ENCODE data around the gene APOBEC3A. TPM values are rescaled to one million over a fixed set of nuclear protein-coding genes. Genes with fewer than 3 reads are reported as not detected.

APOBEC3A gene
- not detected in 2 replicates for total RNA-seq (2012; rRNA removed)

DNA sequence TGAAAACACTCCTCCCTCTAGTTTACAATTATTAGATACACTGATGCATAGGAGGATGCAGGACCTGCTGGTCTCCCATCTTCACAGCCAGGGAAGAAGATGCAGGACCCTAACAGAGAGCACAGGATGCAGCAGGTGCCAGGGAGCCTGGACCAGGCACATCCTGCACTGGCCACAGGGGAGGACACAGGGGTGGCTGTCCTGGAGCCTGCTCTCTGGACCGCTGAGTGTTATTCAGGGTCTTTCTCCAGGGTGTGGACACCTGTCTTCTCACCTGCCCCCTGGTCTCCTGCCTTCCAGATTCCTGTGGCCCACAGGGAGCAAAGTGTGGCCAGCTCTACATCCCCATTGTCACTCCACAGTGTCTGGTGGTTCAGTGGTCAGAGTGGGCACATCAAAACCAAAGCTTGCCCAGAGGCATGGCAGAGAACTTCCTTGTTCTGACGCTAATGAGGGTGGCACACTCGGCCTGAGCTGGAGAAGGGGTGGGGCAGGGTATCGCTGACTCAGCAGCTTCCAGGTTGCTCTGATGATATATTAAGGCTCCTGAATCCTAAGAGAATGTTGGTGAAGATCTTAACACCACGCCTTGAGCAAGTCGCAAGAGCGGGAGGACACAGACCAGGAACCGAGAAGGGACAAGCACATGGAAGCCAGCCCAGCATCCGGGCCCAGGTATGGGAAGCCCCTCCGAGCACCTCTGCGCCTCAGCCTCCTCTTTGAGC, at the start of gene APOBEC3A:
APOBEC3A (plus strand) TSS at position 564 of the 725 bp plus-strand sequence; CDS start at position 647, 83 bp downstream.
- no peak within 1 kb of the TSS for H3K4me2 ChIP-seq (ENCODE audit: low read length)
- no peaks in the 10 kb centered on the region for H3K4me1 ChIP-seq (ENCODE audit: control insufficient read depth, insufficient read depth, low read length)
- no peaks in the 10 kb centered on the region for H3K36me3 ChIP-seq (ENCODE audit: insufficient read depth, low read length)
- no peak within 1 kb of the TSS for H3K9ac ChIP-seq (ENCODE audit: low read depth, low read length)
- no peaks in the 10 kb centered on the region for H3K9me3 ChIP-seq (replicated peaks; ENCODE audit: low read length)
- peaks cover 64% of the 10 kb centered on the region for H3K27me3 ChIP-seq (ENCODE audit: control insufficient read depth, insufficient read depth, low read length)
- H3K4me3 ChIP-seq (ENCODE audit: low read length), result no peak within 1 kb of the TSS

DNA sequence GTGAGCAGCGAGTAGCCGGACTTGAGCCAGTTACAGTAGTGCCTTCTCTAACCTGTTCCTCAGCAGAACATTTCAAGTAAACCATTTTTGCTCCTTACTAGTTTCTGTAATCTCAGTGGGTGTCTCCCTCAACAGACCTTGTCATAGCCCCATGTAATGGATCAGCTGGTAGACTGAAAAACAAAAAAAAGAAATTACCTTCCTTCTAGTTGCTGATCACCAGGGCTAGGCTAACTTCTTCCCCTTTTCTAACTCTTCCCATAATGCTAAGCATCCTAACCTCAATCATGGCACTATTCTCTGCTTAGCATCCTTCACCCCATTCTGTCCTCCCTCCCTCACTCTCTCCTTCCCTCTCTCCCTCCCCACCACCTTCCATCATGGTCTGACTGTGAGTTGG, 49.6 kb upstream of the APOBEC3A start:
- Histone ChIP-seq H3K9me3 (replicated peaks; ENCODE audit: low read length) (no peaks in the 10 kb centered on the region), H3K4me1 (ENCODE audit: control insufficient read depth, insufficient read depth, low read length) (no peaks in the 10 kb centered on the region)

DNA sequence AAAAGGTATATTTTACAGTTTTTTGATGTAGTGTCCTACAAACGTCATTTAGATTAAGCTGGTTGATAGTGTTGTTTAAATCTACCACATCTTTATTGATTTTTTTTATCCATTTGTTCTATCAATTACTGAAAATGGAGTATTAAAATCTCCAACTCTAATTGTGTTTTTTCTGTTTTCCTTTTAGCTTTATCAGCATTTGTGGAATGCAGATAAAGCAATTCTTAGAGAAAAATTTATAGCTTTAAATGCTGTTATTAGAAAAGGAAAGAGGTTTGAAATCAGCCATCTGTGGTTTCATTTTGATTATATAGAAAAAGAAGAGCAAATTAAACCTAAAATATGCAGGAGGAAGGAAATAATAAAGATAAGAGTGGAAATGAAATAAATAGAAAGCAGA, 46.0 kb upstream of the APOBEC3A start:
- Histone ChIP-seq H3K4me2 (ENCODE audit: low read length) (no peak overlapping the region), H3K4me1 (ENCODE audit: control insufficient read depth, insufficient read depth, low read length) (no peaks in the 10 kb centered on the region), H3K36me3 (ENCODE audit: insufficient read depth, low read length) (no peaks in the 10 kb centered on the region), H3K9ac (ENCODE audit: low read depth, low read length) (no peak overlapping the region), H3K27me3 (ENCODE audit: control insufficient read depth, insufficient read depth, low read length) (peaks cover 51% of the 10 kb centered on the region), H3K9me3 (replicated peaks; ENCODE audit: low read length) (no peaks in the 10 kb centered on the region), H3K4me3 (ENCODE audit: low read length) (no peak overlapping the region)

More for the DNA sequence above, 49.6 kb upstream of the APOBEC3A start:
- Histone ChIP-seq H3K9ac (ENCODE audit: low read depth, low read length) (no peak overlapping the region), H3K4me3 (ENCODE audit: low read length) (no peak overlapping the region), H3K4me2 (ENCODE audit: low read length) (no peak overlapping the region), H3K36me3 (ENCODE audit: insufficient read depth, low read length) (no peaks in the 10 kb centered on the region), H3K27me3 (ENCODE audit: control insufficient read depth, insufficient read depth, low read length) (peaks cover 36% of the 10 kb centered on the region)

DNA sequence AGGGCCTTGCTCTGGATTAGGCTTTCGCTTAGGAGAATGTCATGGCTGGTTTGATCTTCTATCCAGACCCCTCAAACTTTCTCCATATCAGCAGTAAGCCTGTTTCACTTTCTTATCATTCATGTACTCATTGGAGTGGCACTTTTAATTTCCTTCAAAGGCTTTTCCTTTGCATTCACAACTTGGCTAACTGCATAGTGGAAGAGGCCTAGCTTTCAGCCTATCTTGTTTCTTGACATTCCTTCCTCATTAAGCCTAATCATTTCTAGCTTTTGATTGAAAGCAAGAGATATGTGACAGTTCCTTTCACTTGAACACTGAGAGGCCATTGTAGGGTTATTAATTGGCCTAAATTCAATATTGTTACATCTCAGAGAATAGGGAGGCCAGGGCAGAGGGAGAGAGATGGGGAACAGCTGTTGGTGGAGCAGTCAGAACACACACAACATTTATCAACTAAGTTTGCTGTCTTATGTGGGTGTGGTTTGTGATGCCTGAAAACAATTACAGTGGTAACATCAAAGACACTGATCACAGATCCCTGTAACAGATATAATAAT, 37.7 kb upstream of the APOBEC3A start:
- no peaks in the 10 kb centered on the region for H3K36me3 ChIP-seq (ENCODE audit: insufficient read depth, low read length)
- no peaks in the 10 kb centered on the region for H3K9me3 ChIP-seq (replicated peaks; ENCODE audit: low read length)
- peaks cover 55% of the 10 kb centered on the region for H3K27me3 ChIP-seq (ENCODE audit: control insufficient read depth, insufficient read depth, low read length)
- no peak overlapping the region for H3K4me2 ChIP-seq (ENCODE audit: low read length)
- no peak overlapping the region for H3K9ac ChIP-seq (ENCODE audit: low read depth, low read length)
- peaks cover 12% of the 10 kb centered on the region for H3K4me1 ChIP-seq (ENCODE audit: control insufficient read depth, insufficient read depth, low read length)
- no peak overlapping the region for H3K4me3 ChIP-seq (ENCODE audit: low read length)

DNA sequence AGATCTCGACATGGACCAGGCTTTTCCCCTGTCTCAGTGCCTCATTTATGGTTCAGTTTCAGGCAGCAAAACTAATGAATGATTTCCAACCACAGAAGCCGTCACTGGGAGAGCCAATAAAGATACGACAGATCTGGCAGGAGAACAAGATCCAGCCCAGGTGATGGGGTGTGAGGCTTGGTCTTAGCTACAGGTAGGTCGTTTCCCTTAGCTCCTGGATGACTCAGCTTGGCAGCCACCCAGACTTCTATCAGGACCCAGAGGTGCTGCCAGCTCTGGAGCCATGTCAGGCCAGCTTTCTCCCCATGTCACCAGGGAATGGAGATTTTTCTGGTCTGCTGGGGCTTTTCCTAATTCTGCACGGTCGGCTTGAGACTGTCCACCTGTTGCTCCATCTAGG, 36.3 kb upstream of the APOBEC3A start:
- Histone ChIP-seq H3K9ac (ENCODE audit: low read depth, low read length) (no peak overlapping the region), H3K4me3 (ENCODE audit: low read length) (no peak overlapping the region), H3K9me3 (replicated peaks; ENCODE audit: low read length) (no peaks in the 10 kb centered on the region), H3K36me3 (ENCODE audit: insufficient read depth, low read length) (no peaks in the 10 kb centered on the region), H3K4me1 (ENCODE audit: control insufficient read depth, insufficient read depth, low read length) (peaks cover 27% of the 10 kb centered on the region), H3K4me2 (ENCODE audit: low read length) (no peak overlapping the region), H3K27me3 (ENCODE audit: control insufficient read depth, insufficient read depth, low read length) (peaks cover 47% of the 10 kb centered on the region)

DNA sequence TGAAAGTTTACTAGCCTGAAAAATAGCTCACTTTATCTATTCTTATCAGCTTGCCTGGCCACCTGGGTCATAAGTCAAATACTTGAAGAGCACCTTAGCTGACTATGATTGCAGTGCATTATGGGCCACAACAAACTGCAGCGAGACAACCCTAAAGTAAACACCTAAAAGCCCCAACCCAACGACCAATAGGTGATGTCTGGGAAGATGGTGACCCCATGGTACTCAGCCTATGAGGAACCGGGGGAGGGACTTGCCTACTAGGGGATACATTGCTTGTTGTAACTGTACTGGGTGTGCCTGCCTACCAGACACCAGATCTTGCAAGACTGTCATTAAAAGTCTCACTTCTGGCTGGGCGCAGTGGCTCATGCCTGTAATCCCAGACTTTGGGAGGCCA, 35.6 kb upstream of the APOBEC3A start:
- Histone ChIP-seq H3K4me1 (ENCODE audit: control insufficient read depth, insufficient read depth, low read length) (peaks cover 27% of the 10 kb centered on the region), H3K27me3 (ENCODE audit: control insufficient read depth, insufficient read depth, low read length) (peaks cover 40% of the 10 kb centered on the region), H3K4me2 (ENCODE audit: low read length) (no peak overlapping the region), H3K36me3 (ENCODE audit: insufficient read depth, low read length) (no peaks in the 10 kb centered on the region), H3K9ac (ENCODE audit: low read depth, low read length) (no peak overlapping the region), H3K4me3 (ENCODE audit: low read length) (no peak overlapping the region), H3K9me3 (replicated peaks; ENCODE audit: low read length) (no peaks in the 10 kb centered on the region)

DNA sequence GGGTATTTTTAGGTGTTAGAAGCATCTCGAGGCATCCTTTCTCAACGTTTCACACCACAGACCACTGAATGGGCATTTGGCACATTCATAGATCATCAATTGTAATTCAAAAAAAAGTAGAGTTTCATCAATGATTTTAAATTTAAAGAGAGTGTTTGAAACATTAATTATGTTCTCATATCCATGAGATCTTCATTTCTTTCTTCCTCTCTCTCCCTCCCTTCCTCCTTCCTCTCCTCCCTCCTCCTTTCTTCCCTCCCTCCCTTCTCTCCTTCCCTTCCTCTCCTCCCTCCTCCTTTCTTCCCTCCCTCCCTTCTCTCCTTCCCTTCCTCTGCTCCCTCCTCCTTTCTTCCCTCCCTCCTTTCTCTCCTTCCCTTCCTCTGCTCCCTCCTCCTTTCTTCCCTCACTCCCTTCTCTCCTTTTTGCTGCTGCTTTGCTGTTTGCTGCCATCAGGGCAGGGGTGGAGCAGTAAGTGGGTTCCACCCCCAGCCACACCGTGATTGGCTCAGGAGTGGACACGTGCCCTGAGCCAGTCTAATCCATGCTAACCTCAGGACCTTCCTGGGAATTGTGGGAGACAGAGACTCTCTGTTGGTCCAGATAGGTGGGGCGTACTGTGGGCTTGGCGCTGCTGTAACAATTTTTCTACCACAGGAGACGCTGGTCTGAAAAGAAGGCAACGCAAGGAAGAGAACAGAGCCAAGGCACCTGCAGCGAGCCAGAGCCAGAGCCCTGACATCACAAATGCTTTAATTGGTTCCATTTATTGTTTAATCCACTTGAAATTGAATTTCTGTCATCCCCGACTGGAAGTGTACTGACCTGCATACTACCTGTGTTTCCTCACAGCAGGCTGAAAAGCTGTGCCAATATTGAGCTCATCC, 33.7 kb upstream of the APOBEC3A start:
- Histone ChIP-seq H3K9ac (ENCODE audit: low read depth, low read length) (no peak overlapping the region), H3K27me3 (ENCODE audit: control insufficient read depth, insufficient read depth, low read length) (peaks cover 40% of the 10 kb centered on the region), H3K9me3 (replicated peaks; ENCODE audit: low read length) (no peaks in the 10 kb centered on the region), H3K36me3 (ENCODE audit: insufficient read depth, low read length) (no peaks in the 10 kb centered on the region), H3K4me2 (ENCODE audit: low read length) (peak overlapping the region; percentile 78), H3K4me3 (ENCODE audit: low read length) (peak overlapping the region; percentile 55), H3K4me1 (ENCODE audit: control insufficient read depth, insufficient read depth, low read length) (peaks cover 31% of the 10 kb centered on the region)

DNA sequence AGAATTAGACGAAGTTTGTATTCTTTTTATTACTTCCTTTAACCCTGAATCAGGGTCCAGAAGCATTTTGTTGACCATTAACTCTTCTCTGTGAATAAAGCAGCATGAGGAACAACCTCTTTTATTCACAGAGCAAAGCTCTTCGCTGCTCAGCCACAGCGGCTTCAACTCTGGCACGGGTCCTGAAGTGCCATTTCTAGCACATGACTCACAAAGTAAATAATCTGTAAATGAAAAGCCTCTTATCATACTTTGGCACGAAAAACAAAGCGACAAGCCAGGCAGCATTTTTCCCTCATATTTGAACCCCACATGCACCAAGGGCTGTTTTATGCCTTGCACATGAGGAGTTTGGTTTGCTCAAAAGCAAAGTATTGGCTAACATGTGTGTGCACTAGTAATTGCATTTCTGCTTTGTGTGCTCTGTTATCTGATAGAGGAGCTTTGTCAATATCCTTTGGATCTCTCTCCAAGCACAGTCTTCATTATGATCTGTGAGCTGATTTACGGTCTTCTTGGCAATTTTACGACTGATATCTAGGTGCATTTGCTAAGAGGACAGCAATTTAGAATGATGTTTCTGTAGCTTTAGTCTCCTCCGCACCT, 33.0 kb upstream of the APOBEC3A start:
- H3K4me2 ChIP-seq (ENCODE audit: low read length), result peak overlapping the region; percentile 78
- H3K27me3 ChIP-seq (ENCODE audit: control insufficient read depth, insufficient read depth, low read length), result peaks cover 37% of the 10 kb centered on the region
- H3K9me3 ChIP-seq (replicated peaks; ENCODE audit: low read length), result no peaks in the 10 kb centered on the region
- peak overlapping the region; percentile 55 for H3K4me3 ChIP-seq (ENCODE audit: low read length)
- H3K4me1 ChIP-seq (ENCODE audit: control insufficient read depth, insufficient read depth, low read length), result peaks cover 31% of the 10 kb centered on the region
- no peak overlapping the region for H3K9ac ChIP-seq (ENCODE audit: low read depth, low read length)
- H3K36me3 ChIP-seq (ENCODE audit: insufficient read depth, low read length), result no peaks in the 10 kb centered on the region

DNA sequence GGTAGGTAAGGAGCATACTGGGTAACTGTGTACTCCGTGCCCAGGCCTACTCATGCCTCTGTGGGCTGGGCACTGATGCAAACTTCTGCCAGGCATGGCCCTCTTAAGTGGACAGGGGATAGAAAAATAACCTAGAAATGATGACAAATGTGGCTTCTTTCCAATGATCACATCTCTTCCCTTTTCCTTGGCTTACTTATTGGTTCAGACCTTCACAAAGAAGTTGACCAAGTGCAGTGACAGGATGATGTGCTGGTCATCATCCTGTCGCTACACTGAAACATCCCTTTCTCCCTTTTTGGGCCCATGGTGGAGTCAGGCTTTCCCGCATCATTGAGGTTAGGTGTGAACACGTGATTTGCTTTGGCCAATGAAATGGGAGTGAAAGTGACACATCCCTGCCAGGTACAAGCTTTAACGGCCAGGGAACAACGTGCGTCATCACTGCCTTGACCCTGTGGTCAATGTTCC, 31.8 kb upstream of the APOBEC3A start:
- Histone ChIP-seq H3K4me2 (ENCODE audit: low read length) (no peak overlapping the region), H3K27me3 (ENCODE audit: control insufficient read depth, insufficient read depth, low read length) (peaks cover 29% of the 10 kb centered on the region), H3K36me3 (ENCODE audit: insufficient read depth, low read length) (no peaks in the 10 kb centered on the region), H3K4me3 (ENCODE audit: low read length) (no peak overlapping the region), H3K9ac (ENCODE audit: low read depth, low read length) (no peak overlapping the region), H3K4me1 (ENCODE audit: control insufficient read depth, insufficient read depth, low read length) (peaks cover 31% of the 10 kb centered on the region), H3K9me3 (replicated peaks; ENCODE audit: low read length) (no peaks in the 10 kb centered on the region)

DNA sequence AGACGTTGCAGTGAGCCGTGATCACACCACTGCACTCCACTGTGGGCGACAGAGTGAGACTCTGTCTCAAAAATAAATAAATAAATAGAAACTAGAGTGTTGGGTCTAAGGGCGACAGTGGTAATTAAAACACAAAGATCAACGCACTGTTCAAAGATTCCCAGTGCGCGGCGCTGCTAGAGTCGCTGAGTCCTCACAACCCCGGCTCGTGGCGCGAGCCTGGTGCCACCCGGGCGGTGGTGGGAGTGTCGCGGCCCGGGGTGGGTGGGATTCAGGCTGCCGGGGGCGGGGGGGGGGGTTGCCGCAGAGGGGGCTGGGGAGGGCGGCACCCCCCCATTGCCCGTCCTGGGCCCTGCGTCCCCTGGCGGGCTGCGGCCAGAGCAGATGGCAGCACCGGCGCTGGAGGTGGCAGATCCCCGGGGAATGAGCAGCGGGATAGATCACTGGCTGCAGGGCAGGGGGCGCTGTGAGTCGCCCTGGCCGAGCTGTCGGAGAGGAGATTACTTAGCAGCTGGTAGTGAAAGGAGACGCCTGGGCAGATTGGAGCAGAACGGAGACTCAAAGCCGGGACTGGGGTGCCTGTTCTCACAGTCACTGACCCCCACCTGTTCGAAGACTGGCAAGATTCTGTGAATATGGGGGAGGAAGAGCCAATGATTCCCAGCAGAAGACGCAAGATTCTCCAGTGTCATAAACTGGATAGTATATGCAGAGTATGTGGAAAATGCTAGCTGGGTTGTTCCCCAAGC, 30.2 kb upstream of the APOBEC3A start:
- H3K27me3 ChIP-seq (ENCODE audit: control insufficient read depth, insufficient read depth, low read length), result peaks cover 23% of the 10 kb centered on the region
- peak overlapping the region; percentile 51 for H3K4me2 ChIP-seq (ENCODE audit: low read length)
- H3K9me3 ChIP-seq (replicated peaks; ENCODE audit: low read length), result no peaks in the 10 kb centered on the region
- H3K36me3 ChIP-seq (ENCODE audit: insufficient read depth, low read length), result no peaks in the 10 kb centered on the region
- no peak overlapping the region for H3K9ac ChIP-seq (ENCODE audit: low read depth, low read length)
- H3K4me1 ChIP-seq (ENCODE audit: control insufficient read depth, insufficient read depth, low read length), result peaks cover 31% of the 10 kb centered on the region
- no peak overlapping the region for H3K4me3 ChIP-seq (ENCODE audit: low read length)
